CD8-positive, alpha-beta memory T cell (primary cell): ENCODE results near the gene LSP1. TPM values are rescaled to one million over a fixed set of nuclear protein-coding genes. Genes with fewer than 3 reads are reported as not detected.

Experiments
- CTCF ChIA-PET: fragments of 350-600 bp; sonication (Branson Sonifier 250); formaldehyde crosslinking; loops from one replicate; lab custom pipeline; 2021; ENCODE audit warnings: antibody characterized with exemption; lab: Charles Lee
- POLR2A ChIA-PET: fragments of 350-600 bp; sonication (Branson Sonifier 250); formaldehyde crosslinking; loops from one replicate; lab custom pipeline; 2021; ENCODE audit warnings: antibody characterized with exemption; lab: Charles Lee
- DNase-seq, 5 donors: peaks; one replicate each; pipeline versions ENCODE4 v3.0.0 to v3.0.0-alpha.2; 2020 to 2022; ENCODE audit warnings: mixed read lengths in 1 of 5
- H3K27ac ChIP-seq: one replicate; pipeline ENCODE4 v1.7.0; 2013; ENCODE audit warnings: low read depth, mild to moderate bottlenecking, low read length, moderate library complexity
- H3K27me3 ChIP-seq: 2 replicates; pipeline ENCODE4 v1.7.0; 2013; ENCODE audit warnings: low read length, mild to moderate bottlenecking; ENCODE audit not compliant: insufficient read depth, poor library complexity, severe bottlenecking
- H3K36me3 ChIP-seq: 2 replicates; pipeline ENCODE4 v1.7.0; 2013; ENCODE audit warnings: mild to moderate bottlenecking, low read length, moderate library complexity; ENCODE audit not compliant: insufficient read depth
- H3K4me1 ChIP-seq: 2 replicates; pipeline ENCODE4 v1.7.0; 2013; ENCODE audit warnings: mild to moderate bottlenecking, low read length, moderate library complexity; ENCODE audit not compliant: insufficient read depth
- H3K4me3 ChIP-seq: 2 replicates; pipeline ENCODE4 v1.7.0; 2013; ENCODE audit warnings: mild to moderate bottlenecking, low read length
- H3K9me3 ChIP-seq: 2 replicates; pipeline ENCODE4 v1.7.0; 2013; ENCODE audit warnings: mild to moderate bottlenecking, low read length
- H3K27ac Mint-ChIP-seq, 8 donors: one replicate each; pipeline ENCODE4 v1.8.0; 2020 to 2021; ENCODE audit warnings: mixed read lengths in 8 of 8, mild to moderate bottlenecking in 6 of 8, inconsistent platforms in 3 of 8, moderate library complexity in 3 of 8
- H3K27me3 Mint-ChIP-seq, 2 donors: one replicate each; pipeline ENCODE4 v1.8.0; 2020 to 2021; ENCODE audit warnings: mixed read lengths in 2 of 2, mild to moderate bottlenecking in 1 of 2, moderate library complexity in 1 of 2
- H3K36me3 Mint-ChIP-seq, 3 donors: one replicate each; pipeline ENCODE4 v1.8.0; 2020 to 2021; ENCODE audit warnings: mixed read lengths in 3 of 3, inconsistent platforms in 1 of 3, mild to moderate bottlenecking in 1 of 3
- H3K4me1 Mint-ChIP-seq, 3 donors: one replicate each; pipeline ENCODE4 v1.8.0; 2020 to 2021; ENCODE audit warnings: mixed read lengths in 3 of 3, inconsistent platforms in 1 of 3, mild to moderate bottlenecking in 1 of 3
- H3K4me3 Mint-ChIP-seq, 7 donors: one replicate each; pipeline ENCODE4 v1.8.0; 2020 to 2021; ENCODE audit warnings: mixed read lengths in 7 of 7, mild to moderate bottlenecking in 6 of 7, moderate library complexity in 4 of 7, inconsistent platforms in 2 of 7
- H3K9me3 Mint-ChIP-seq, 5 donors: one replicate each; pipeline ENCODE4 v1.8.0; 2020 to 2022; ENCODE audit warnings: mixed read lengths in 5 of 5, mild to moderate bottlenecking in 3 of 5, moderate library complexity in 2 of 5, inconsistent platforms in 1 of 5
- polyA plus RNA-seq: library from polyadenylated mRNA; unstranded; fragments of 300-500 nt; fragmentation: Illumina TruSeq; gene quantifications from one replicate; pipeline ENCODE4 v1.2.3, GENCODE V29; 2021
- total RNA-seq, 2 experiments: library from RNA; stranded (reverse); gene quantifications; one replicate each; pipeline ENCODE4 v1.2.3, GENCODE V29; 2021

The LSP1 gene
- total and polyA plus RNA-seq, 3 experiments from 2014 or later = 226 to 496 (median 230) TPM

DNA sequence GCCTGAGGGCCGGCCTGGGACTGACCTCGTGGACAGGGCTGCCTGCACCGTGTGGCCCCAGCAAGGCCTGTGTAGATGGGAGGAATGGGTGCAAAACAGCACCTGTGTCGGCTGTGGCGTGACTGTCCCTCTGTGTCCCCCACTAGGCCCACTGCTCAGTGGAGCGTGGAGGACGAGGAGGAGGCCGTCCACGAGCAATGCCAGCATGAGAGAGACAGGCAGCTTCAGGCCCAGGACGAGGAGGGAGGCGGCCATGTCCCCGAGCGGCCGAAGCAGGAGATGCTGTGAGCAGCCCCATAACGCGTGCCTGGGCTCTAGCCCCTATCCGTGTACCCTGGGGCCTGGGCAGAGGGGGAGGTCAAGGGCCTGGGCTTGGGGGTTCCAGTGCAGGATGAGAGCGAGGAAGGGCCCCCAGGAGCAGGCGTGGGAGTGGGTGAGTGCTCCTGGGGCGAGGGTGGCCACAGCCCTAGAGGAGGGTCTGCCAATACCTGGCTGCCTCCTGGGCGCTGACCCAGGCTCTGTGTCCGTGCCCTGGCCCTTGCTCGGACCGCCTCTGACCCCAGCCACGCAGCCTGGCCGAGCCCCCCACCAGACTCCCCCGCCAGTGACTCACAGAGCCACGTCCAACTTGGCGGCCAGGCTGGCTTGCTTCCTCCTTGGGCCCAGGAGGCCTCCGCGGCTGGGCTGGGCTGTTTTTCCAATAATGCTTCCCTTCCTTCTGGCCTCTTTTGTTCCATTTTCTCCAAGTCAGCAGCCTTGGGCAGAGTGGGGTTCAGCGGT is 27.2 kb downstream of the LSP1 start:
- ChIA-PET CTCF (interaction anchor here (1.1 to 4.5 kb wide), 3 partner anchors 10 to 27 kb away, joined by 3 to 93 read pairs (median 13); partner anchors contain the start of gene LSP1), POLR2A (no interaction called here)
- peaks cover 8% of the 10 kb centered on the region for H3K4me1 ChIP-seq
- no peak overlapping the region for H3K27ac ChIP-seq
- no peaks in the 10 kb centered on the region for H3K27me3 ChIP-seq
- no peak overlapping the region for H3K4me3 ChIP-seq
- no peaks in the 10 kb centered on the region for H3K27me3 Mint-ChIP-seq
- H3K36me3 ChIP-seq = peaks cover 21% of the 10 kb centered on the region
- peak overlapping the region in 4 of 8 donors; percentile 29 to 82 (median 76) for H3K27ac Mint-ChIP-seq
- peaks cover 0 to 26% (median 0%) of the 10 kb centered on the region in 3 donors for H3K36me3 Mint-ChIP-seq
- peak in 1 of 5 donors; percentile 46 for DNase-seq
- no peaks in the 10 kb centered on the region for H3K9me3 ChIP-seq
- no peak overlapping the region for H3K4me3 Mint-ChIP-seq
- peaks cover 7 to 42% (median 11%) of the 10 kb centered on the region in 3 donors for H3K4me1 Mint-ChIP-seq
- no peaks in the 10 kb centered on the region for H3K9me3 Mint-ChIP-seq

DNA sequence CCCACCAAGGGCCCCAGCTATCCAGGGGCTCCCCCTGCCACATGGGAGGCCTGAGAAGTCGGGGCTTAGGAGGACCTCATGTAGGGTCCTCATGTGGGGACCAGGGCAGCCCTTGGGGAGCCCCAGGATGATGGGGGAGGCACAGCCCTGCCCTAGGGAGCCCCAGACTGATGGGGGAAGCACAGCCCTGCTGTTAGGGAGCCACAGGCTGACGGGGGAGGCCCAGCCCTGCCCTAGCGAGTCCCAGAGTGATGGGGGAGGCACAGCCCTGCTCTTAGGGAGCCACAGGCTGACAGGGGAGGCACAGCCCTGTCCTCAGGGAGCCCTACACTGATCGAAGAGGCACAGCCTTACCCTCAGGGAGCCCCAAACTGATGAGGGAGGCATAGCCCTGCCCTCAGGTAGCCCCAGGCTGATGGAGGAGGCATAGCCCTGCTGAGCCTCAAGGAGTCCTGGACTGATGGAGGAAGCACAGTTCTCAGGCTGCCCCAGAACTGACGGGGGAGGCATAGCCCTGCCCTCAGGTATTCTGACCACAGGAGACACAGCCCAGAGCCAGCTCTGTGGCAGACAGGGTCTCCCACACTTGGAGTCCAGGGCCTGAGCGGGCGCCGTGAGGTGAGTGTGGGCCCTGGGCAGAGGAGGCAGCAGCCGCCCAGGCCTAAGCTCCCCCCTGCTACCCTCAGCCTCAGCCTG is 28.0 kb downstream of the LSP1 start:
- H3K36me3 ChIP-seq = peaks cover 28% of the 10 kb centered on the region
- no peaks in the 10 kb centered on the region for H3K27me3 ChIP-seq
- Mint-ChIP-seq H3K4me1 (peaks cover 3 to 38% (median 11%) of the 10 kb centered on the region in 3 donors), H3K36me3 (peaks cover 0 to 22% (median 0%) of the 10 kb centered on the region in 3 donors), H3K27me3 (no peaks in the 10 kb centered on the region), H3K9me3 (no peaks in the 10 kb centered on the region), H3K4me3 (no peak overlapping the region), H3K27ac (peak overlapping the region in 5 of 8 donors; percentile 11 to 82 (median 76))
- H3K4me1 ChIP-seq = peaks cover 8% of the 10 kb centered on the region
- no peak overlapping the region for H3K27ac ChIP-seq
- H3K4me3 ChIP-seq = no peak overlapping the region
- no peaks in the 10 kb centered on the region for H3K9me3 ChIP-seq
- ChIA-PET POLR2A (no interaction called here), CTCF (interaction anchor here (1.1 to 4.5 kb wide), 6 partner anchors 11 to 228 kb away, joined by 3 to 93 read pairs (median 11); partner anchors contain the start of genes LSP1 and SYT8)
- DNase-seq = peak in 1 of 5 donors; percentile 43

DNA sequence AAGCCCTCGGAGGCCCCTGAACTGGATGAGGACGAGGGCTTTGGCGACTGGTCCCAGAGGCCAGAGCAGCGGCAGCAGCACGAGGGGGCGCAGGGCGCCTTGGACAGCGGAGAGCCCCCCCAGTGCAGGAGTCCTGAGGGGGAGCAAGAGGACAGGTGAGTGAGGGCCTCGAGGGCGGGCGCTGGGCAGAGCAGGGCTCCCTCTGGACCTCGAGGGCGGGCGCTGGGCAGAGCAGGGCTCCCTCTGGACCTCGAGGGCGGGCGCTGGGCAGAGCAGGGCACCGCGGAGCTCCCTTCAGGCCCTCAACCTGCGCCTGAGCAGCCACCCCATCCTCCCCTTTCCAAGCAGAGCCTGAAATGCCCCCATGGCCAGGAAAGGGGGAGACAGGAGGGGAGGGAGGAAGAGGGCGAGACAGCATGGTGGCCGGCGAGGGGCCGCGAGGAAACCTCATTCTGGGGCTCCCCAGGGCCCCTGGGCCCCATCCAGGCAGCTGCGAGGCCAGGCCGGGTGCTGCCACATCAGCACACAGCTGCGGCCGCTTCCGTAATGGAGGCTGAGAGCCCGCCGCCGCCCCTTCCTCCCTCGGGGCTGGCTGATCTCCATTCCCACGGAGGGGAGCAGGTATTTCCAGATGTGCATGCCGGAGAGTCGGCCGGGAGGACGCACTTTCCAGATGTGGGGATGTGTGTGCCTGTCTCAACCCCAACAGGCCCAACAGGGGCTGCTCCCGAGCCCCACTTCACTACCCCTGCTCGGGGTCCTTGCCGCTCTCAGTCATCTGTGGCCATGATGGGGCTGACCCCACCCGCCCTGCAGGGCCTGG is 28.8 kb downstream of the LSP1 start:
- DNase-seq = peak in 1 of 5 donors; percentile 43
- POLR2A ChIA-PET = interaction anchor here (0.6 to 1.2 kb wide), 3 partner anchors 66 to 270 kb away, joined by 3 to 5 read pairs (median 4); partner anchors contain the start of gene MRPL23
- peaks cover 36% of the 10 kb centered on the region for H3K36me3 ChIP-seq

DNA sequence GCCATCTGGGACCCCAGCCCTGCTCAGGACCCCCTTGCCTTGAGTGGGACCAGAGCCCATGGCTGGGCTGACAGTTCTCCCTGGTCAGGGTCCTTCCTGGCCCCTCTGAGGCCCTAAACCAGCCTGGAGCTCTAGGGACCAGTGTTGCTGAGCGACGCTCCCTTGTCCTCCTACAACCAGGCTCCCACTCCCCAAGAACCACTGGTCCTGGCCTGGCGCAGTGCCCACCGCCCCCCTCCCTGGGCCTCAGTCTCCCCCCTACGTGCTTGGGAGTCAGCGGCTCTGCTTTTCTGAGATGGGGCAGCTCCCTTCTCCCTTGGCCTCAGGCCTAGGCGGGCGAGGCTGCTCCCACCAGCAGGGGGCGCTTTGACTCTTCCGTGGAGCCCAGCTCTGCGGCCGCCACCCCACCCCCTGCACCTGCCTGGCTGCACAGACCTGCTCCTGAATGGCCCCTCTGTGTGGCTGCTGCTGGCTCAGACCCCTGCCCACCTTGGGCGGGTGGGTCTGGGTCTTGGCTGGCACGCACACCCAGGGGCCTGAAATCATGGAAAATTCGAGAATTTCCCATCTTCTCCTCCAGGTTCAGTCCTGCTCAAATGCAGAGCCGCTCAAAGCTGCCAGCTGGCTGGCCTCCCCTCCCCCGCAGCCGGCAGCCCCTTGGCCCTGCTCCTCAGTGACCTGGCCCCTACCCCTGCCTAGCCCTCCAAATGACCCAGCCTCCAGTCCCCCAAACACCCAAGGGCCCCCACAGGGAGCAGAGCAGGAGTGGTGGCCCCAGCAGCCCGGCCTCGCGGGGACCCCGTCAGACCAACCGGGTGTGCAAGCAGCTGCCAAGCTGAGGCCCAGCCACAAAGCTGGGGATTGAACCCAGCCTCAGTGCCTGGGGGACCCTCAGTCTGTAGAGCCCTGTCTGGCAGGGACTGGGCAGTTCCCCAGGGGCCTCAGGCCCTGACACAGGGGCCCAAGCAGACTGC is 29.7 kb downstream of the LSP1 start:
- Mint-ChIP-seq H3K4me3 (no peak overlapping the region), H3K27ac (peak overlapping the region in 1 of 8 donors; percentile 38), H3K36me3 (peaks cover 0 to 18% (median 0%) of the 10 kb centered on the region in 3 donors), H3K27me3 (no peaks in the 10 kb centered on the region), H3K9me3 (no peaks in the 10 kb centered on the region), H3K4me1 (peaks cover 3 to 33% (median 12%) of the 10 kb centered on the region in 3 donors)
- Histone ChIP-seq H3K27me3 (no peaks in the 10 kb centered on the region), H3K4me3 (no peak overlapping the region), H3K27ac (no peak overlapping the region), H3K4me1 (peaks cover 8% of the 10 kb centered on the region), H3K9me3 (no peaks in the 10 kb centered on the region), H3K36me3 (peaks cover 36% of the 10 kb centered on the region)
- DNase-seq = peak; percentile 59 to 83 (median 75)
- POLR2A ChIA-PET = interaction anchor here (0.6 to 1.2 kb wide), 3 partner anchors 65 to 269 kb away, joined by 3 to 5 read pairs (median 4); partner anchors contain the start of gene MRPL23
- CTCF ChIA-PET = interaction anchor here (0.8 to 4.5 kb wide), 28 partner anchors 9 to 273 kb away, joined by 3 to 93 read pairs (median 6); partner anchors contain the start of genes LSP1, MRPL23, PRR33 and SYT8

More for the DNA sequence above, 28.8 kb downstream of the LSP1 start:
- Histone ChIP-seq H3K27ac (no peak overlapping the region), H3K4me1 (peaks cover 8% of the 10 kb centered on the region), H3K27me3 (no peaks in the 10 kb centered on the region), H3K9me3 (no peaks in the 10 kb centered on the region), H3K4me3 (no peak overlapping the region)
- H3K36me3 Mint-ChIP-seq = peaks cover 0 to 20% (median 0%) of the 10 kb centered on the region in 3 donors
- CTCF ChIA-PET = interaction anchor here (0.8 to 4.5 kb wide), 28 partner anchors 10 to 274 kb away, joined by 3 to 93 read pairs (median 6); partner anchors contain the start of genes LSP1, MRPL23, PRR33 and SYT8
- H3K27ac Mint-ChIP-seq = peak overlapping the region in 2 of 8 donors; percentile 12 to 87
- H3K4me1 Mint-ChIP-seq = peaks cover 2 to 32% (median 11%) of the 10 kb centered on the region in 3 donors
- H3K9me3 Mint-ChIP-seq = no peaks in the 10 kb centered on the region
- no peak overlapping the region for H3K4me3 Mint-ChIP-seq
- no peaks in the 10 kb centered on the region for H3K27me3 Mint-ChIP-seq

DNA sequence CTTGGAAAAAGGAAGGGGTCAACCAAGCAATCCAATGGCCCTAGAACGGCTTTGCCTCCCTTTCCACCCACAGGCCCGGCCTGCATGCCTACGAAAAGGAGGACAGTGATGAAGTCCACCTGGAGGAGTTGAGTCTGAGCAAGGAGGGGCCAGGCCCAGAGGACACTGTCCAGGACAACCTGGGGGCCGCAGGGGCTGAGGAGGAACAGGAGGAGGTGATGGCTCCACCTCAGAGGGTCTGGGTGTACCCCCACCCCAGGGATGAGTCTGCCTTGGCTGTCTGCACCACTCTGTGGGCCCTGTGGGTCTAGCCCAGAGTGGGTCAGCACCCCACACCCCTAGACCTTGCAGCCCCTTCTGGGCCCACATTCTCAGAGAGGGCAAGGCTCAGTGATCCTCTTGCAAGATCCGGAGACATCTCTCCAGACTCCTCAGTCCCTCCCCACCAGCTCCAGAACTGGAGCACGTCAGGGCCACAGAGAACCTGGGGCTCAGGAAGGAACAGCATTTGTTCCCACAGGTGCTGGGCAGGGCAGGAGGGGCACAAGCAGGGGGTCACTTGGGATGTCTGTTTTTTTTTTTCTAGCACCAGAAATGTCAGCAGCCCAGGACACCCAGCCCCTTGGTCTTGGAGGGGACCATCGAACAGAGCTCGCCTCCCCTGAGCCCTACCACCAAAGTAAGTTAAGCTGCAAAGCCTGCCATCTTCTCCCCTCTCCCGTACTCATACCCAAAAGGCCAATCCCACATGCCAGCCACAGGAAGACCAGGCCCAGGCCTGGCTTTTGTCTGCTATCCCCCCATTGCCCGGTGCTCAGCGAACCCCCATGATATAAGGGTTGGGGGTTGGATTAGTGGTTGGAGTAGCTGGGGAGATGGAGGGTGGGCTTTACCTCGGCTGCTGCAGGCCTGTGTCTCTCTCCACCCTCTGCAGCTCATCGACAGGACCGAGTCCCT is 30.7 kb downstream of the LSP1 start:
- H3K4me1 ChIP-seq = peaks cover 16% of the 10 kb centered on the region

DNA sequence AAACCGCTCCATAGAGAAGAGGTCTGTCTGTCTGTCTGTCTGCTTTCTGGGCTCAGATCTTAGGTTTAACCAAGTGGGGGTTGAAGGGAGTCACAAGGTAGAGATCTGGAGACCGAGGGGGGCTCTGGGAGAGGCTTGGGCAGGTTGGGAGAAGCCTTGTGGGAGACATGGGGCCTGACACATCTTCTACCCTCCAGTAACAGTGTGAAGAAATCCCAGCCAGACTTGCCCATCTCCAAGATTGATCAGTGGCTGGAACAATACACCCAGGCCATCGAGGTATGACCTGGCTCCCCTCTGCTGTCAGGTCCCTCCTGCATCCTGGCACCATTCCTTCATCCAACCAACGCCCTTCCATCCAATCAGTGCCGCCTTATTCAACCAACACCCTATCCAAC is 31.4 kb downstream of the LSP1 start:
- DNase-seq = no peak
- H3K9me3 Mint-ChIP-seq = no peaks in the 10 kb centered on the region
- no peaks in the 10 kb centered on the region for H3K27me3 Mint-ChIP-seq
- no peaks in the 10 kb centered on the region for H3K27me3 ChIP-seq
- H3K27ac ChIP-seq = no peak overlapping the region
- CTCF ChIA-PET = interaction anchor here (4.5 kb wide), 1 partner anchor 31 kb away, joined by 93 read pairs; the partner anchor contains the start of gene LSP1
- H3K27ac Mint-ChIP-seq = no peak overlapping the region
- H3K4me3 Mint-ChIP-seq = no peak overlapping the region
- no peak overlapping the region for H3K4me3 ChIP-seq
- peaks cover 23% of the 10 kb centered on the region for H3K4me1 ChIP-seq
- H3K36me3 Mint-ChIP-seq = peaks cover 0 to 17% (median 0%) of the 10 kb centered on the region in 3 donors
- H3K9me3 ChIP-seq = no peaks in the 10 kb centered on the region
- POLR2A ChIA-PET = no interaction called here
- H3K4me1 Mint-ChIP-seq = peaks cover 16 to 45% (median 28%) of the 10 kb centered on the region in 3 donors
- H3K36me3 ChIP-seq = peaks cover 36% of the 10 kb centered on the region

More for the DNA sequence above, 30.7 kb downstream of the LSP1 start:
- Mint-ChIP-seq H3K27ac (peak overlapping the region in 2 of 8 donors; percentile 31 to 88), H3K4me1 (peaks cover 12 to 40% (median 23%) of the 10 kb centered on the region in 3 donors), H3K9me3 (no peaks in the 10 kb centered on the region), H3K4me3 (no peak overlapping the region), H3K27me3 (no peaks in the 10 kb centered on the region), H3K36me3 (peaks cover 0 to 17% (median 0%) of the 10 kb centered on the region in 3 donors)
- ChIA-PET POLR2A (no interaction called here), CTCF (interaction anchor here (0.8 to 4.5 kb wide), 9 partner anchors 14 to 267 kb away, joined by 4 to 93 read pairs (median 9); partner anchors contain the start of genes LSP1 and SYT8)
- DNase-seq = peak in 1 of 5 donors; percentile 39
- Histone ChIP-seq H3K27ac (no peak overlapping the region), H3K9me3 (no peaks in the 10 kb centered on the region), H3K4me3 (no peak overlapping the region), H3K27me3 (no peaks in the 10 kb centered on the region), H3K36me3 (peaks cover 36% of the 10 kb centered on the region)
